Stomach (tissue), 9 donors: ENCODE results near the gene SLC25A34. TPM values are rescaled to one million over a fixed set of nuclear protein-coding genes. Genes with fewer than 3 reads are reported as not detected.

Source experiments
- DNase-seq, 2 donors: peaks; one replicate each; pipeline versions ENCODE4 v3.0.0 to v3.0.0-alpha.2; 2013 to 2019
- H3K27ac ChIP-seq, 5 donors: fragments of 200-600 bp in 4 of 5; sonication (generic) in 4 of 5; one replicate each; pipeline ENCODE4 v1.5.1; 2013 to 2019; ENCODE audit warnings: mild to moderate bottlenecking in 1 of 5, moderate library complexity in 1 of 5
- H3K27me3 ChIP-seq, 3 donors: fragments of 200-600 bp; sonication (generic); one replicate each; pipeline ENCODE4 v1.5.1; 2017 to 2019; ENCODE audit warnings: mixed run types in 1 of 3
- H3K36me3 ChIP-seq, 4 donors: fragments of 200-600 bp; sonication (generic); 1 replicate in 3 of 4; 2 replicates in 1 of 4; pipeline ENCODE4 v1.5.1; 2016 to 2019
- H3K4me1 ChIP-seq, 4 donors: fragments of 200-600 bp; sonication (generic); one replicate each; pipeline ENCODE4 v1.5.1; 2016 to 2019
- H3K4me3 ChIP-seq, 4 donors: fragments of 200-600 bp; sonication (generic) in 3 of 4; one replicate each; pipeline ENCODE4 v1.5.1; 2016 to 2019; ENCODE audit warnings: mild to moderate bottlenecking in 1 of 4
- H3K9me3 ChIP-seq, 4 donors: fragments of 200-600 bp; sonication (generic); one replicate each; pipeline ENCODE4 v1.5.1; 2016 to 2019
- CTCF ChIP-seq, 7 experiments: fragments of 450-650 bp in 4 of 7; fragments of 200-600 bp in 3 of 7; sonication (generic) in 3 of 7; IDR thresholded peaks; one replicate each; pipeline ENCODE4 v1.5.1; 2016 to 2019; ENCODE audit warnings: antibody characterized with exemption in 7 of 7, control low read depth in 2 of 7, mild to moderate bottlenecking in 1 of 7
- EP300 ChIP-seq: sonication (generic); formaldehyde crosslinking; IDR thresholded peaks from one replicate; pipeline ENCODE4 v1.6.1; 2017; ENCODE audit warnings: antibody characterized with exemption
- POLR2A ChIP-seq, 4 donors: fragments of 450-650 bp; IDR thresholded peaks; one replicate each; pipeline ENCODE4 v1.6.1; 2016; ENCODE audit warnings: antibody characterized with exemption in 4 of 4, control low read depth in 2 of 4, mild to moderate bottlenecking in 1 of 4, moderate library complexity in 1 of 4
- POLR2AphosphoS5 ChIP-seq, 3 donors: sonication (generic); formaldehyde crosslinking; IDR thresholded peaks; one replicate each; pipeline ENCODE4 v1.6.1; 2016; ENCODE audit warnings: antibody characterized with exemption in 3 of 3
- whole genome bisulfite sequencing, 5 donors: extraction: QIAGEN DNeasy Blood & Tissue Kit in 3 of 5; methylation state at CpG; one replicate each; pipeline versions ENCODE4 v1.1.5 to v1.1.7; 2013 to 2018; 5-methylcytosine and 5-hydroxymethylcytosine counted together
- intact Hi-C: fragments of 100-400 bp; cut with DNase I; formaldehyde crosslinking; loops from one replicate; pipeline ENCODE4 v1.15.1; 2023; ENCODE audit warnings: low total_unique reads
- polyA plus RNA-seq, 3 donors: library from polyadenylated mRNA; stranded (reverse); fragments of 200-250 nt; gene quantifications; one replicate each; pipeline ENCODE4 v1.2.3, GENCODE V29; 2013
- total RNA-seq, 5 donors: library from RNA; depleted of rRNA; stranded (reverse); fragments of >200 nt; gene quantifications; one replicate each; pipeline versions ENCODE4 v1.1.0 to v1.2.3, GENCODE V29; 2014 to 2016
- donor health status: healthy with polysubstance abuse.
- donor health status: Bipolar disorder and iron deficiency.
- donor health status: healthy.

Gene SLC25A34
- total and polyA plus RNA-seq, 8 donors, result 0.75 to 16.9 (median 3.6) TPM; not detected in 1

- peaks cover 30 to 74% (median 54%) of the 10 kb centered on the region in 4 donors for H3K4me1 ChIP-seq
- 87 to 93% (median 90%) methylated on average over 8 of the region's 8 CpGs for WGBS, 5 donors
- no peaks in the 10 kb centered on the region for H3K9me3 ChIP-seq
- peaks cover 0 to 18% (median 7%) of the 10 kb centered on the region in 4 donors for H3K36me3 ChIP-seq
- no peak for TF ChIP-seq EP300
- no peak for TF ChIP-seq CTCF (IDR thresholded peaks at IDR 0.05)
- TF ChIP-seq POLR2A (IDR thresholded peaks at IDR 0.05), result no peak
- no peak for TF ChIP-seq POLR2AphosphoS5 (IDR thresholded peaks at IDR 0.05)
- intact Hi-C loops, result no loop called here
- no peaks in the 10 kb centered on the region for H3K27me3 ChIP-seq
- peak overlapping the region in 2 of 5 donors; percentile 90 to 91 for H3K27ac ChIP-seq
- DNase-seq, result no peak
- H3K4me3 ChIP-seq, result no peak overlapping the region
Measured at GRCh38 chr1:15701784-15702183, 34.3 kb upstream of the SLC25A34 start.

- Histone ChIP-seq H3K4me3 (no peak overlapping the region), H3K27me3 (no peaks in the 10 kb centered on the region), H3K9me3 (no peaks in the 10 kb centered on the region), H3K4me1 (peaks cover 30 to 73% (median 51%) of the 10 kb centered on the region in 4 donors), H3K36me3 (peaks cover 0 to 10% (median 4%) of the 10 kb centered on the region in 4 donors), H3K27ac (peak overlapping the region; percentile 78 to 91 (median 87))
- intact Hi-C loops, result no loop called here
- TF ChIP-seq CTCF (IDR thresholded peaks at IDR 0.05) (no peak), EP300 (no peak), POLR2A (IDR thresholded peaks at IDR 0.05) (no peak)
- DNase-seq, result peak; percentile 52 to 59
- WGBS, 5 donors, result 41 to 56% (median 48%) methylated on average over 18 to 19 of the region's 19 CpGs
Measured at GRCh38 chr1:15702722-15703550, 33.1 kb upstream of the SLC25A34 start.

- Histone ChIP-seq H3K4me3 (no peak overlapping the region), H3K27ac (peak overlapping the region; percentile 78 to 91 (median 87)), H3K36me3 (peaks cover 0 to 10% (median 4%) of the 10 kb centered on the region in 4 donors), H3K4me1 (peaks cover 30 to 79% (median 52%) of the 10 kb centered on the region in 4 donors), H3K9me3 (no peaks in the 10 kb centered on the region), H3K27me3 (no peaks in the 10 kb centered on the region)
- peak; percentile 60 to 87 for DNase-seq
- no peak for TF ChIP-seq CTCF (IDR thresholded peaks at IDR 0.05)
- peak; percentile 32 for TF ChIP-seq EP300
- no peak for TF ChIP-seq POLR2A (IDR thresholded peaks at IDR 0.05)
- TF ChIP-seq POLR2AphosphoS5 (IDR thresholded peaks at IDR 0.05), result peak; percentile 69 to 90 (median 75)
- WGBS, 5 donors, result 22 to 27% (median 25%) methylated on average over 9 of the region's 9 CpGs
- intact Hi-C loops, result no loop called here
Measured at GRCh38 chr1:15703562-15703961, 32.5 kb upstream of the SLC25A34 start.

- H3K4me3 ChIP-seq, result no peak overlapping the region
Measured at GRCh38 chr1:15704526-15705183, 31.4 kb upstream of the SLC25A34 start.

More at GRCh38 chr1:15704526-15705183, 31.4 kb upstream of the SLC25A34 start:
- H3K27ac ChIP-seq, result peak overlapping the region in 4 of 5 donors; percentile 78 to 91 (median 88)
- TF ChIP-seq POLR2AphosphoS5 (IDR thresholded peaks at IDR 0.05), result no peak
- no peak for TF ChIP-seq CTCF (IDR thresholded peaks at IDR 0.05)
- no peak for TF ChIP-seq POLR2A (IDR thresholded peaks at IDR 0.05)
- TF ChIP-seq EP300, result no peak
- H3K4me1 ChIP-seq, result peaks cover 30 to 88% (median 61%) of the 10 kb centered on the region in 4 donors
- H3K36me3 ChIP-seq, result peaks cover 0 to 10% (median 4%) of the 10 kb centered on the region in 4 donors
- H3K27me3 ChIP-seq, result no peaks in the 10 kb centered on the region
- H3K9me3 ChIP-seq, result no peaks in the 10 kb centered on the region
- no peak for DNase-seq
- intact Hi-C loops, result no loop called here
- 88 to 95% (median 91%) methylated on average over 15 to 17 of the region's 17 CpGs for WGBS, 5 donors
